ENCODE data around the gene UBE2G2. TPM values are rescaled to one million over a fixed set of nuclear protein-coding genes. Genes with fewer than 3 reads are reported as not detected.

Gene UBE2G2
- total and polyA plus RNA-seq, 2 donors (not counting 3 experiments of a cell fraction or from before 2014, with no cell fraction given): 95.0 to 114 TPM

- no peaks in the 10 kb centered on the region for H3K79me2 ChIP-seq (ENCODE audit: control insufficient read depth, insufficient read depth, low read length)
- dilution Hi-C loops (cut with MboI; ENCODE audit: extremely low pct_ligation_motif_present, low sequenced_read_pairs) (no loop called here), intact Hi-C loops (cut with micrococcal nuclease) (no loop called here)
- no peak overlapping the region for H3K27ac ChIP-seq (ENCODE audit: insufficient read depth, low read depth, low read length)
- H3K4me3 ChIP-seq (replicated peaks in 1 of 3; ENCODE audit: insufficient read depth in 1 of 3, low read depth in 1 of 3, low read length in 3 of 3): no peak overlapping the region
- peaks cover 30% of the 10 kb centered on the region for H3K4me1 ChIP-seq (ENCODE audit: control insufficient read depth, extremely low read depth, insufficient read depth, low read length)
- BruUV-seq (replicated peaks): no TSS peak
- TF ChIP-seq MAX (IDR thresholded peaks at IDR 0.05; ENCODE audit: insufficient read depth, insufficient read length): no peak
- no peak for TF ChIP-seq POLR2AphosphoS5 (IDR thresholded peaks at IDR 0.05; ENCODE audit: insufficient read depth, low read depth, low read length)
- no peak for TF ChIP-seq POLR2A (IDR thresholded peaks at IDR 0.05; ENCODE audit: low read depth, low read length)
- no peak for TF ChIP-seq GATA2 (IDR thresholded peaks at IDR 0.05; ENCODE audit: insufficient read depth, insufficient read length, low read depth, low read length)
- TF ChIP-seq JUN (IDR thresholded peaks at IDR 0.05; ENCODE audit: borderline replicate concordance, insufficient read depth, insufficient read length, low read depth): no peak
- no peak for TF ChIP-seq FOS (IDR thresholded peaks at IDR 0.05; ENCODE audit: borderline replicate concordance, insufficient read depth, low read length)
- TF ChIP-seq, protein P1, sequence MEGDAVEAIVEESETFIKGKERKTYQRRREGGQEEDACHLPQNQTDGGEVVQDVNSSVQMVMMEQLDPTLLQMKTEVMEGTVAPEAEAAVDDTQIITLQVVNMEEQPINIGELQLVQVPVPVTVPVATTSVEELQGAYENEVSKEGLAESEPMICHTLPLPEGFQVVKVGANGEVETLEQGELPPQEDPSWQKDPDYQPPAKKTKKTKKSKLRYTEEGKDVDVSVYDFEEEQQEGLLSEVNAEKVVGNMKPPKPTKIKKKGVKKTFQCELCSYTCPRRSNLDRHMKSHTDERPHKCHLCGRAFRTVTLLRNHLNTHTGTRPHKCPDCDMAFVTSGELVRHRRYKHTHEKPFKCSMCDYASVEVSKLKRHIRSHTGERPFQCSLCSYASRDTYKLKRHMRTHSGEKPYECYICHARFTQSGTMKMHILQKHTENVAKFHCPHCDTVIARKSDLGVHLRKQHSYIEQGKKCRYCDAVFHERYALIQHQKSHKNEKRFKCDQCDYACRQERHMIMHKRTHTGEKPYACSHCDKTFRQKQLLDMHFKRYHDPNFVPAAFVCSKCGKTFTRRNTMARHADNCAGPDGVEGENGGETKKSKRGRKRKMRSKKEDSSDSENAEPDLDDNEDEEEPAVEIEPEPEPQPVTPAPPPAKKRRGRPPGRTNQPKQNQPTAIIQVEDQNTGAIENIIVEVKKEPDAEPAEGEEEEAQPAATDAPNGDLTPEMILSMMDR (IDR thresholded peaks at IDR 0.05; ENCODE audit: extremely low read depth in 1 of 2, insufficient read depth in 1 of 2, low read depth in 1 of 2, low read length in 2 of 2): no peak
- no peak for TF ChIP-seq MYC (IDR thresholded peaks at IDR 0.05; ENCODE audit: low read depth, low read length)
- TF ChIP-seq EZH2 (IDR thresholded peaks at IDR 0.05; ENCODE audit: borderline replicate concordance, low read depth, low read length, severe bottlenecking): no peak
- POLR2A ChIA-PET: no interaction called here
- FAIRE-seq (no peak), DNase-seq (ENCODE audit: low read depth, low spot score) (no peak)
- CTCF ChIA-PET: interaction anchor here (0.6 to 1.5 kb wide), 2 partner anchors 15 to 36 kb away, joined by 3 to 4 read pairs; no protein-coding TSS in a partner anchor
- H3K9ac ChIP-seq (replicated peaks; ENCODE audit: extremely low read depth, insufficient read depth, low read length): no peak overlapping the region
- no peaks in the 10 kb centered on the region for H3K9me1 ChIP-seq (replicated peaks; ENCODE audit: control insufficient read depth, extremely low read depth, insufficient read depth, low read length)
- no peaks in the 10 kb centered on the region for H3K9me3 ChIP-seq (replicated peaks; ENCODE audit: control insufficient read depth, insufficient read depth, low read length)
- H3K36me3 ChIP-seq (ENCODE audit: control insufficient read depth in 2 of 2, extremely low read depth in 1 of 2, insufficient read depth in 2 of 2, low read length in 2 of 2): no peaks in the 10 kb centered on the region
- no peaks in the 10 kb centered on the region for H3K27me3 ChIP-seq (ENCODE audit: control insufficient read depth in 2 of 2, insufficient read depth in 2 of 2, low read length in 2 of 2)
- no peaks in the 10 kb centered on the region for H4K20me1 ChIP-seq (replicated peaks; ENCODE audit: control insufficient read depth, extremely low read depth, insufficient read depth, low read length)
- H3K4me2 ChIP-seq (ENCODE audit: insufficient read depth, low read length): no peak overlapping the region
- H2AFZ ChIP-seq (ENCODE audit: low read depth, low read length): no peak overlapping the region
Observed at GRCh38 chr21:44757731-44758130, 43.9 kb downstream of the UBE2G2 start.
